CD4-positive, alpha-beta T cell (primary cell): Measurements from ENCODE around the gene MRO. TPM values are rescaled to one million over a fixed set of nuclear protein-coding genes. Genes with fewer than 3 reads are reported as not detected.

ENCODE experiments used
- ATAC-seq: fragments of 200-7000 bp; cut with Tn5 transposase; one replicate; pipeline ENCODE4 v1.10.0; 2022; ENCODE audit warnings: mild to moderate bottlenecking; ENCODE audit not compliant: poor library complexity
- CTCF ChIA-PET: fragments of 350-600 bp; sonication (Branson Sonifier 250); formaldehyde crosslinking; loops from one replicate; lab custom pipeline; 2021; ENCODE audit warnings: antibody characterized with exemption, inconsistent platforms; lab: Charles Lee
- POLR2A ChIA-PET: fragments of 350-600 bp; sonication (Branson Sonifier 250); formaldehyde crosslinking; loops from one replicate; lab custom pipeline; 2021; ENCODE audit warnings: antibody characterized with exemption, inconsistent platforms; lab: Charles Lee
- DNase-seq, 14 experiments: peaks; one replicate each; pipeline ENCODE4 v3.0.0-alpha.2; 2013 to 2020; ENCODE audit warnings: mixed read lengths in 2 of 14
- H3K27ac ChIP-seq, 2 donors: one replicate each; pipeline versions ENCODE4 v1.5.1 to v1.7.0; 2013; ENCODE audit warnings: low read length in 2 of 2, low read depth in 1 of 2, mild to moderate bottlenecking in 1 of 2
- H3K27me3 ChIP-seq, 2 experiments: 1 replicate in 1 of 2; 2 replicates in 1 of 2; pipeline versions ENCODE4 v1.6.1 to v1.7.0; 2013; ENCODE audit warnings: low read length in 2 of 2, control low read depth in 1 of 2, mild to moderate bottlenecking in 1 of 2, moderate library complexity in 1 of 2; ENCODE audit not compliant: insufficient read depth in 2 of 2, control insufficient read depth in 1 of 2
- H3K36me3 ChIP-seq: one replicate; pipeline ENCODE4 v1.6.1; 2013; ENCODE audit warnings: low read length, control low read depth; ENCODE audit not compliant: insufficient read depth
- H3K4me1 ChIP-seq: one replicate; pipeline ENCODE4 v1.6.1; 2013; ENCODE audit warnings: low read length, control low read depth; ENCODE audit not compliant: insufficient read depth
- H3K4me3 ChIP-seq: one replicate; pipeline ENCODE4 v1.5.1; 2013; ENCODE audit warnings: mild to moderate bottlenecking, low read length, moderate library complexity
- H3K9me3 ChIP-seq, 2 experiments: 1 replicate in 1 of 2; 2 replicates in 1 of 2; pipeline versions ENCODE4 v1.6.1 to v1.7.0; 2013; ENCODE audit warnings: low read length in 2 of 2, mild to moderate bottlenecking in 2 of 2, control low read depth in 1 of 2, moderate library complexity in 1 of 2; ENCODE audit not compliant: control insufficient read depth in 1 of 2, insufficient read depth in 1 of 2
- H3K27ac Mint-ChIP-seq: one replicate; pipeline ENCODE4 v1.8.0; 2020; ENCODE audit warnings: mixed read lengths
- H3K27me3 Mint-ChIP-seq: one replicate; pipeline ENCODE4 v1.8.0; 2021; ENCODE audit warnings: mixed read lengths
- H3K36me3 Mint-ChIP-seq: one replicate; pipeline ENCODE4 v1.8.0; 2021; ENCODE audit warnings: low read depth, mixed read lengths
- H3K4me1 Mint-ChIP-seq: one replicate; pipeline ENCODE4 v1.8.0; 2021; ENCODE audit warnings: low read depth, mixed read lengths
- H3K4me3 Mint-ChIP-seq: one replicate; pipeline ENCODE4 v1.8.0; 2020; ENCODE audit warnings: mild to moderate bottlenecking, mixed read lengths
- H3K9me3 Mint-ChIP-seq: one replicate; pipeline ENCODE4 v1.8.0; 2020; ENCODE audit warnings: mixed read lengths
- intact Hi-C, 2 experiments: fragments of 100-400 bp; cut with DNase I in 1 of 2; cut with micrococcal nuclease in 1 of 2; formaldehyde crosslinking; loops; one replicate each; pipeline versions ENCODE4 v1.15.1 to v1.9.0; 2023 to 2025; cut with DNase I, micrococcal nuclease
- total RNA-seq, 174 experiments: library from RNA in 2 of 174; stranded (reverse) in 2 of 174; gene quantifications; one replicate each; pipeline ENCODE4 v1.2.3 and lab custom pipeline; 2021 to 2026
- TF ChIP-seq, protein P1 (sequence below): fragments of 200-600 bp; IDR thresholded peaks from one replicate; pipeline ENCODE4 v1.8.0; 2022; ENCODE audit warnings: antibody characterized with exemption, mild to moderate bottlenecking

Gene MRO
- total RNA-seq, 2 experiments from 2014 or later: not detected

- ATAC-seq: no peak
- POLR2A ChIA-PET: no interaction called here
Measured at GRCh38 chr18:50749421-50749820, 70.4 kb downstream of the MRO start.

GRCh38 chr18:50748243-50749229 lies 71.3 kb downstream of the MRO start:
- peaks cover 49% of the 10 kb centered on the region for H3K27me3 Mint-ChIP-seq

More at GRCh38 chr18:50749421-50749820, 70.4 kb downstream of the MRO start:
- no peak overlapping the region for H3K27ac ChIP-seq
- H3K27me3 ChIP-seq: peaks cover 13 to 17% of the 10 kb centered on the region in 2 experiments
- Mint-ChIP-seq H3K4me3 (no peak overlapping the region), H3K27me3 (peaks cover 45% of the 10 kb centered on the region), H3K36me3 (no peaks in the 10 kb centered on the region), H3K27ac (no peak overlapping the region), H3K9me3 (peaks cover 2% of the 10 kb centered on the region), H3K4me1 (no peaks in the 10 kb centered on the region)
- no peaks in the 10 kb centered on the region for H3K36me3 ChIP-seq
- CTCF ChIA-PET: no interaction called here
- TF ChIP-seq, protein P1, sequence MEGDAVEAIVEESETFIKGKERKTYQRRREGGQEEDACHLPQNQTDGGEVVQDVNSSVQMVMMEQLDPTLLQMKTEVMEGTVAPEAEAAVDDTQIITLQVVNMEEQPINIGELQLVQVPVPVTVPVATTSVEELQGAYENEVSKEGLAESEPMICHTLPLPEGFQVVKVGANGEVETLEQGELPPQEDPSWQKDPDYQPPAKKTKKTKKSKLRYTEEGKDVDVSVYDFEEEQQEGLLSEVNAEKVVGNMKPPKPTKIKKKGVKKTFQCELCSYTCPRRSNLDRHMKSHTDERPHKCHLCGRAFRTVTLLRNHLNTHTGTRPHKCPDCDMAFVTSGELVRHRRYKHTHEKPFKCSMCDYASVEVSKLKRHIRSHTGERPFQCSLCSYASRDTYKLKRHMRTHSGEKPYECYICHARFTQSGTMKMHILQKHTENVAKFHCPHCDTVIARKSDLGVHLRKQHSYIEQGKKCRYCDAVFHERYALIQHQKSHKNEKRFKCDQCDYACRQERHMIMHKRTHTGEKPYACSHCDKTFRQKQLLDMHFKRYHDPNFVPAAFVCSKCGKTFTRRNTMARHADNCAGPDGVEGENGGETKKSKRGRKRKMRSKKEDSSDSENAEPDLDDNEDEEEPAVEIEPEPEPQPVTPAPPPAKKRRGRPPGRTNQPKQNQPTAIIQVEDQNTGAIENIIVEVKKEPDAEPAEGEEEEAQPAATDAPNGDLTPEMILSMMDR: no peak
- peaks cover 0 to 7% of the 10 kb centered on the region in 2 experiments for H3K9me3 ChIP-seq
- no peak overlapping the region for H3K4me3 ChIP-seq
- intact Hi-C loops: no loop called here
- H3K4me1 ChIP-seq: no peaks in the 10 kb centered on the region
- DNase-seq: no peak

GRCh38 chr18:50747849-50748242 lies 72.0 kb downstream of the MRO start:
- no peaks in the 10 kb centered on the region for H3K36me3 Mint-ChIP-seq
- H3K27me3 Mint-ChIP-seq: peaks cover 49% of the 10 kb centered on the region
- ATAC-seq (no peak), DNase-seq (no peak)
- H3K36me3 ChIP-seq: no peaks in the 10 kb centered on the region
- no peak overlapping the region for H3K4me3 ChIP-seq
- ChIA-PET POLR2A (no interaction called here), CTCF (no interaction called here)
- no peak overlapping the region for H3K27ac ChIP-seq
- peaks cover 8 to 17% of the 10 kb centered on the region in 2 experiments for H3K27me3 ChIP-seq
- no peak overlapping the region for H3K27ac Mint-ChIP-seq
- H3K9me3 Mint-ChIP-seq: peaks cover 2% of the 10 kb centered on the region
- no peaks in the 10 kb centered on the region for H3K4me1 ChIP-seq
- peaks cover 3 to 7% of the 10 kb centered on the region in 2 experiments for H3K9me3 ChIP-seq
- intact Hi-C loops: no loop called here
- H3K4me1 Mint-ChIP-seq: no peaks in the 10 kb centered on the region
- H3K4me3 Mint-ChIP-seq: no peak overlapping the region
- TF ChIP-seq, protein P1: no peak

More at GRCh38 chr18:50748243-50749229, 71.3 kb downstream of the MRO start:
- Histone ChIP-seq H3K27ac (no peak overlapping the region), H3K4me1 (no peaks in the 10 kb centered on the region), H3K4me3 (no peak overlapping the region), H3K27me3 (peaks cover 8 to 17% of the 10 kb centered on the region in 2 experiments), H3K9me3 (peaks cover 0 to 7% of the 10 kb centered on the region in 2 experiments), H3K36me3 (no peaks in the 10 kb centered on the region)
- DNase-seq (no peak), ATAC-seq (no peak)
- H3K4me3 Mint-ChIP-seq: no peak overlapping the region
- no peaks in the 10 kb centered on the region for H3K4me1 Mint-ChIP-seq
- H3K36me3 Mint-ChIP-seq: no peaks in the 10 kb centered on the region
- ChIA-PET POLR2A (no interaction called here), CTCF (no interaction called here)
- H3K27ac Mint-ChIP-seq: no peak overlapping the region
- intact Hi-C loops: no loop called here
- TF ChIP-seq, protein P1: no peak
- H3K9me3 Mint-ChIP-seq: peaks cover 2% of the 10 kb centered on the region
